Upper lobe of left lung (tissue), 4 donors: Measurements from ENCODE around the gene ZSWIM1.

Experiments
- EP300 ChIP-seq, 4 donors: sonication (generic); formaldehyde crosslinking; IDR thresholded peaks; one replicate each; pipeline ENCODE4 v1.5.1; 2017; ENCODE audit warnings: antibody characterized with exemption in 4 of 4, control low read depth in 2 of 4
- POLR2A ChIP-seq, 4 donors: fragments of 450-650 bp; IDR thresholded peaks; one replicate each; pipeline ENCODE4 v1.5.1; 2016 to 2017; ENCODE audit warnings: antibody characterized with exemption in 4 of 4, mild to moderate bottlenecking in 2 of 4
- TF ChIP-seq, protein P1 (sequence below), 6 experiments: fragments of 450-650 bp in 4 of 6; fragments of 200-600 bp in 2 of 6; sonication (generic) in 2 of 6; IDR thresholded peaks; one replicate each; pipeline ENCODE4 v1.5.1; 2016 to 2019; ENCODE audit warnings: antibody characterized with exemption in 6 of 6

DNA sequence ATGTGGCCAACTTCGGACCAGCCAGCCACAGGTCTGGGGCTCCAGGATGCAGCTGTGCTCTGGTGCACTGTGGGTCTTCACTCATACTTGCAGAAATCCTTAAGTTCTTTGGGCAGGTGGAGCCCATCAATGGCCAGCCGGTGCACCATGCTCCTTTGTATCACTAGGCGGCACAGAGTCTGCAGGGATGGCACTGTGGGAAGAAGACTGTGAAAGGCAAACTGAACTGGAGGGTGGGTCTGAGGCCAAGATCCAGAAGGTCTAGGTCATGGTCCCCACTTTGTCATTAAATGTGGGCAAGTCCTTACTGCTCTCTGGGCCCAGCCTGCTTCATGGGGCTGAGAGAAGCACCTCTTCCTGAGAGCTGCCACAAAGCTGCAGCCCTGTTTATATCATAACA is 7.7 kb downstream of the ZSWIM1 start:
- no peak for TF ChIP-seq POLR2A (IDR thresholded peaks at IDR 0.05)
- TF ChIP-seq EP300 (IDR thresholded peaks at IDR 0.05): no peak
- TF ChIP-seq, protein P1, sequence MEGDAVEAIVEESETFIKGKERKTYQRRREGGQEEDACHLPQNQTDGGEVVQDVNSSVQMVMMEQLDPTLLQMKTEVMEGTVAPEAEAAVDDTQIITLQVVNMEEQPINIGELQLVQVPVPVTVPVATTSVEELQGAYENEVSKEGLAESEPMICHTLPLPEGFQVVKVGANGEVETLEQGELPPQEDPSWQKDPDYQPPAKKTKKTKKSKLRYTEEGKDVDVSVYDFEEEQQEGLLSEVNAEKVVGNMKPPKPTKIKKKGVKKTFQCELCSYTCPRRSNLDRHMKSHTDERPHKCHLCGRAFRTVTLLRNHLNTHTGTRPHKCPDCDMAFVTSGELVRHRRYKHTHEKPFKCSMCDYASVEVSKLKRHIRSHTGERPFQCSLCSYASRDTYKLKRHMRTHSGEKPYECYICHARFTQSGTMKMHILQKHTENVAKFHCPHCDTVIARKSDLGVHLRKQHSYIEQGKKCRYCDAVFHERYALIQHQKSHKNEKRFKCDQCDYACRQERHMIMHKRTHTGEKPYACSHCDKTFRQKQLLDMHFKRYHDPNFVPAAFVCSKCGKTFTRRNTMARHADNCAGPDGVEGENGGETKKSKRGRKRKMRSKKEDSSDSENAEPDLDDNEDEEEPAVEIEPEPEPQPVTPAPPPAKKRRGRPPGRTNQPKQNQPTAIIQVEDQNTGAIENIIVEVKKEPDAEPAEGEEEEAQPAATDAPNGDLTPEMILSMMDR (IDR thresholded peaks at IDR 0.05): no peak
